ENCODE data around the gene MYO10.
A peak's percentile ranks its signal among the peaks of the same experiment; 100 is the strongest.

The MYO10 gene

DNA sequence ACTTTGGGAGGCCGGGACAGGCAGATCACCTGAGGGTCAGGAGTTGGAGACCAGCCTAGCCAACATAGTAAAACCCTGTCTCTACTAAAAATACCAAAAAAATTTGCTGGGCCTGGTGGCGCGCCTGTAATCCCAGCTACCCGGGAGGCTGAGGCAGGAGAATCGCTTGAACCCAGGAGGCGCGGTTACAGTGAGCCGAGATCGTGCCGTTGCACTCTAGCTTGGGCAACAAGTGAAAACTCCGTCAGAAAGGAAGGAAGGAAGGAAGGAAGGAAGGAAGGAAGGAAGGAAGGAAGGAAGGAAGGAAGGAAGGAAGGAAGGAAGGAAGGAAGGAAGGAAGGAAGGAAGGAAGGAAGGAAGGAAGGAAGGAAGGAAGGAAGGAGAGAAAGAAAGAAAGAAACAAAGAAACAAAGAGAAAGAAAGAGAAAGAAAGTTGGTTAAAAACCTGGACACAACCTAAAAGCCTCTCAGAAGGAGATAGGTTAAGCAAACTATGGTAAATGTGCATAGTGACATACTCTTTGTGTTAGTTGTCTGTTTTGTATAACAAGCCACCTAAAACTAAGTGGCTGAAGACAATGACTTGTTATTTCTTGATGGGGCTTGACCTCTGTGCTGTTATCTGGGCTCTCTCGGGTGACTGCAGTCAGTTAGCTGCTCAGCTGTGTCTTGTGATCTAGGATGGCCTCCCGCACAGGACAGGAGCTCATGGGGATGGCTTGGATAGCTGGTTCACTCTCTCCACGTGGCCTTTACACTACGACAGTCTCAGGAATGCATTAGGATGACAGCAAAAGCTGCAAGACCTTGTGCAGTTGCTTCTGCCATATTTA is 8.0 kb upstream of the MYO10 start:
- no peak for DNase-seq

DNA sequence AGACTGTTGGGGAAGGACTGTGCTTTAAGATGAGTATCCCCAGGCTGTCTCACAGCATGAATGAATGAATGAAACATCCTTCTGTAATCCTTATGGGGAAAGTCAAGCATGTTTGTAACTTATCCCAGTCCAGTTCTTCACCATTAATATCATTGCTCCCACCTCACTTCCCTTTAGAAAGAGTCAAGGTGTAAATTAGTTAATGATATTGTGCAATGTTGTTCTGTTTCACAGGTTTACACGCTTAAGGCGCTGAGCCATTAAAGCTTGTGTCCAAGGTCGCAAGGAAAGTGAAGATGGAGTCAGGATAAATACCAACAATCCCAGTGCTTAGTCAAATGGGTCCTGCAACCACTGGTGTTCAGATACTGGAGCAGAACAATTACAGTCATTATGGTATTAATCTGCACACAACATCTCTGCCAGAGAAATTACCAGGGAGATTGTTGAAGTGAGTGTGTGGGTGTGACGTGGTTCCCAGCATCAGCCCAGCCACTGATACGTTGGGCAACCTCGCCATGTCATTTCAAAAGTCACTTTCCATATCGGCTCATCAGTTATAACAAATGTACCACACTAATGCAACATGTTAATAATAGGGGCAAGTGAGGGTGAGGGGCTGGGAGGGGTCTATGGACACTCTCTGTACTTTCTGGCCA is 1.5 kb upstream of the MYO10 start:
- DNase-seq: no peak

DNA sequence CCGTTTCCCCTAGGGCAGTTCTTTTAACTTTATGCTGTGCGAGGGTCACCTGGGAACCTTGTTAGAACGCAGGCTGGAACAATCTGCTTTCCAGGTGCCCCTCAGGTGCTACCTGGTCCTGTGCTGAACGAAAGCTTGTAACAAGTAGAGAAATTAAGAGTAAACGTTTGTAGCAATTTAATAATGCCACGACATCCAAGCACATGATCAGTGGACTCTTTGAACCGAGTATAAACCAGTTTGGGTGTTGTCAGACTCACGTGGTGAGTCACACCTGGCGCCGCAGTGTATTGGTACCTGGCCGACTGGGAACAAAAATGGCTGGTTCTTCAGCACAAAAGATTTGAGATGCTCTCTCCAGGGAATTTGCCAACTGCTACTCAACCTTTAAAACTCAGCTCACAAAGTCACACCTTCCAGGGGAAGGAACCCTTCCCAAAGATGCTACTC is 926 bp upstream of the MYO10 start:
- DNase-seq: no peak

DNA sequence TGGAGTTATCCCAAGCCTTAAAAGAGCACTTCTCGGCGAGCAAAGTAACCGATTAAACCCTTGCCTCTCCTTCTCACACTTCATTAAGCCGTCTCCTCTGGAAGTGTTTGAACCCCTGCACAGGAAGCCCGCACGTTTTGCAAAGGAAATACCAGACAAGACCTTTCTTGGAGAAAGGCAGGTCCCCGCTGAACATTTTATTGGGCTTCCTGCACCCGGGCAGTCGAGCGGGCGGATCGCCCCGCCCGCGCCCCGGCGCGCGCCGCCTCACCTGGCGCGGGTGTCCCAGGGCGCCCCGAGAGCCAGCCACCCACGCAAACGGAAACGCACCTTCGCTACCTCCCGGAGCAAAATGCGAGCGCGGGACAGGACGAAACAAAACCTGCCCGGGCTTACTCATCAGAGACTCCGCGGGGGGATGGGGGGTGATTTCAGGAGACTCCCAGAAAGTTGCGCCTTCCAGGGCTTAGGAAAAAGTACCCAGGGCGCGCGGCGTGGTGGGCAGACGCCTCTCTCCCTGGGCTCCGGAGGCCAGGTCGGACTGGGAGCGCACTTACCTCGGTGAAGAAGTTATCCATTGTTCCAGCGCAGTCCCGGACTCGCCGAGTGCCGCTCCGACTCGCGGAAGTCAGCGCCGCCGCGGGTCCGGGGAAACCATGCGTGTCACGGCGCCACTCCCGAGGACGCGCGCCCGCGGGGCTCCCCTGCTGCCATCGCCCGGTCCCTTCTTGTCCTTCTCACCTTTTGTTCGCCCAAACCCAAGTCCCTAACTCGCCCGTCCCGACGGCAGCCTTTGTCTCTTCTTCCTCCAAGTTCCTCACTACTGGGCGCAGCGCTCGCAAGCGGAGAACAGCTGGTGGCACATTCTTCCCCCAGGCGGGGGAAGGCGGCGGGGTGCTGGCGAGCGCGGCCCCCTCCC is 598 bp downstream of the MYO10 start:
- peak; percentile 63 for DNase-seq

DNA sequence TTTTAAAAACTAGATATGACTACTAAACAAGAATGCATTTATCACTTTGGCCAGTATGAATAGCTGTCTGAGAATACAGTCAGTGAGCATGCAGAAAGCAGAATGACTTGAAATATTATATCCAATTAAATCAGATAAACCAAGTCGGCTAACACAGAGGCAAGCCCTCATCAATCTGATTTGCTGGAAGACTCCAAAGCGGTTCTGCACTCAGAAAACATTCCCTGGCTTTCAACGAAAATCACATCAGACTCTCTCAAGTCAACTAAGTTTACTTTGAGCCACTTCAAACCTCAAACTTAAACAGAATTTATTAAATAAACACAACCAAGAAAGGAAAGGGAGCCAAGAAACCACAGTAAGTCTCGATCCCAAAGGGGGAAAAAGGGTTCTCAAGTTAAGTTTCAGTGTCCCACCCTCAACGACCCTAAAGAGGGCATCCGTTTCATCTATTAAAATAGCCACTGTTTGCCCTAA is 1.4 kb downstream of the MYO10 start:
- no peak for DNase-seq

DNA sequence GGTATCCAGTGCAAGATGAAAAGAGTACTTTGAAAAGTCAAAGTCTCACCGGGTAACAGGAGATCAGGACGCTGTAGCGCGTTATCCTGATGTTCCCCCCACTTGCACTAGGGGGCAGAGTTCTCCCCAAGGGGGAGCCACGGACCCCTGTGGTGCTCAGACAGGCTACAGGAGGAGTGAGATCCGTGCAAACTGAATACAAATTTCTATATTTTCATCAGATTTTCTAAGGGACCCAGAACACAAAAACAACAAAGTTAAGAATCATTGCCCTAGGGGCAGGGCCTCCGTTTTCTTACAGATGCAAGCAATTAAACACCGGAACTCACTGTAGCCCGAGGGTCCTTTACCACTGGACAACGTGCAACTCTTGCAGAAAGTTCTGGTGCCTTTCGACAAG is 2.0 kb downstream of the MYO10 start:
- peak; percentile 75 for DNase-seq

DNA sequence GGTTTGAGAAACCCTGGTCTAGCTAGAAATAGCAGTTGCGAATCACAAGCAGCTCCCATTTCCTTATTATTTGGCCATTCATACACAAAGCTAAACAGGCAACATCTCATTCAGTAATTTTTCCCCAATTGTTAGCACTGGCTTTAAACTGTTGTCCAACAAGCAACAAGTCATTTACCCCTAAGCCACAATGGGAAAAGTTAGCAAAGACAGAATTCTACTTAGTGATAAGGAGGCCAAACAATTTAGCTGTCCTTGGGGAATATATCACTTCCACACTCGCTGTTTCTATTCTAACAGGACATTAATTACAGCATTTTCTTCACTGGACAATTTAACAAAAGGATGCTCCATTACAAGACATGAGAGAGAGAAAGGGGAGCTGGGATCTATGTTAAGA is 2.8 kb downstream of the MYO10 start:
- no peak for DNase-seq

DNA sequence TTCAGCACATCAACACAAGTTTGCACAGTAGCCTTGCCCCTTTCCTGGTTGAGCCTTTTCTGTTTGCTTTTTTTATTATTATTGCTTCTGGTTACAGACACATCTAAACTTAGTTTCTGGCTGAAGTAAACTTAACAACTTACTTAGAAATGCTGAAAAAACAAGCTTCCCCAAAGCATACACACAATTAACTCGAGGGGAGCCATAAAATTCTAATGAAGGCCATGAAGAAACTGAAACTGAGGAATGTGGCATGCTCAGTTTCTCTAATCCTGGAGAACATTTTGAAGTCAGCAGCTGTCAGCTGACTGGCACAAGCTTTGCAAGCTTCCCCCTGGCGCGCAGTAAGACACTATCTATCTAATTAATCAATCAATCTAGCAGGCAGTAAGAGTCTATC is 3.7 kb downstream of the MYO10 start:
- no peak for DNase-seq

DNA sequence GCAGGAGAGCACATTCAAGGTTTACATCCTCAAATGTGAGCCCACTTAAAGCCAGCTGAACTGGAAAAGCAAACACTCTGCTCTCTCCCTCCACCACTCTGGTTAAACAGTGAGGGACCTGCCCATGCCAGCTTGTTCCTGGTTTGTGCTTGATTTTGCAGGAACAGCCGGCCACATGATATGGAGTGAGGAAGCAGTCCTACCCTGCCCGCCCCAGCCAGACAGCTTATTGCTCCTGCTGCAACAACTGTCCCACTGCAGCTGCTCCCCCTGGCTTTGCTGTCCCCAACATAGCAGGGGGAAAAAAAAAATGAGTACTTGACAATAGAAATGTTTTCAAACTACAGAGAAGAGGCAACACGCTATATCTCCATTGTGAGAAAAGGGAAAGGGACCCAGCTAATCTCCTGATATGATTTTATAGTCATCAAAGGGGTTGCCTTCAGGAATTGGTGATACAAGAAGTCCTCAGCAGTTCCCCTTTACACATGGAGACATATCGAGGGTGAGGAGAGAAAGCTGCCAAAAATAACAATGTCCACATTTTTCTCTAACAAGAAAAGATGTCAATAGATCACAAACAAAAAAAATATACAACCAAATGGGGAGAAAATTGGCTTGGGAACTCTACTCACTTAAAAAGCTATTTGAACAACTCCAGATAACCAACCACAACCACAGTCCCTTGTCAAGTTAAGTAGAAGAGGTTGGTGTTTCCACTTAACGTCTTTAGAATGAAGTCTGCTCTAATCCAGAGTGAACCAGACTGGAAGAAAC is 4.6 kb downstream of the MYO10 start:
- DNase-seq: no peak

DNA sequence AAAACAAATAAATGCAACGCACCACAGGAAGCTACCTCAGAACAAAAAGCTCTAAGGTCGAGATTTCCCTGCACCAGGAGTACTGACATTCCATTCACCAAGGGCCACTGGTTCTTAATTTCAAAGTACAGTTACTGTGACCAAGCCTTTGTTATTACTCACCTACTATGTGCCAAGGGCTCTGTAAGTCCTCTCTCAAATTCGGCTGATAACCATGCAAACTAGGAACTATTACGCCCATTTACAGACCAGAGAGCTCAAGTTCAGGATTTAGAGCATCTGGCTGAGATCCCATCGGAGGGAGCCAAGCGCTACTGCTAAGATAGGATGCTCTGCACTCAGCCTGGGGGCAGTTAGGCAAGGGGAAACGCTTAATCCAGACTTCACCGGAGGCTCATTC is 5.6 kb downstream of the MYO10 start:
- DNase-seq: no peak

DNA sequence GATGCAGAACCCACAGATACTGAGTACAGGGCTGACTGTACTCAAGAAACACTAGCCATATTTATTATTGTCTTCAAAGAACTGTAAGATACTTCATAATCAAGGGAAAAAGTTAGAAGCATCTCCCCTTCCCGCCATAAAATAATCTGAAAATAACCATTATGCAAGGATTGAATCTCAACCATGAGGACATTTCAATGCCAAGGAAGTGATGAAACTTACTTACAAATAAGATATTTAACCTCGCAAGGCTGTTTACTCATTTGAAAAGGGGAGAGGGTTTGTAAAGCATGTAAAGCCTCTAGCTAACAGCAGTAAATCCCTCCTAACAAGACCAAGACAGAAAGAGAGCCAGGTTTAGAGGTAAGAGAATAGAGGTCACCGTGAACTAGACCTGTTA is 6.3 kb downstream of the MYO10 start:
- DNase-seq: no peak

DNA sequence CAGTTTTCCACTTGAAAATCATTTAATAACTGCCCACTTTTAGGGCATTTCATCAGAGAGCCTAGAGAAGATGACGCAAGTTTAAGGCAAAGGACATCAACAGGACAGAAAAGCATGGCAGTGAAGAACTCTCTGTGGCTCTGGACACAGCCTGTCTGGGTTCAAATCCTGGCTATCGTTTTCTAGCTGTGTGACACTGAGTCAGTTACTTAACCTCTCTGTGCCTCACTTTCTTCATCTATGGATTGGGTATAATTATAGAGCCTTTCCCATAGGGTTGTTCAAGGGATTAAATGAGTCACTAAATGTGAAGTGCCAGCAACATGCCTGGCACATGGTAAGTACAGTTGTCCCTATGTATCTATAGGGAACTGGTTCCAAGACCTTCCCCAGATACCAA is 6.7 kb downstream of the MYO10 start:
- no peak for DNase-seq

DNA sequence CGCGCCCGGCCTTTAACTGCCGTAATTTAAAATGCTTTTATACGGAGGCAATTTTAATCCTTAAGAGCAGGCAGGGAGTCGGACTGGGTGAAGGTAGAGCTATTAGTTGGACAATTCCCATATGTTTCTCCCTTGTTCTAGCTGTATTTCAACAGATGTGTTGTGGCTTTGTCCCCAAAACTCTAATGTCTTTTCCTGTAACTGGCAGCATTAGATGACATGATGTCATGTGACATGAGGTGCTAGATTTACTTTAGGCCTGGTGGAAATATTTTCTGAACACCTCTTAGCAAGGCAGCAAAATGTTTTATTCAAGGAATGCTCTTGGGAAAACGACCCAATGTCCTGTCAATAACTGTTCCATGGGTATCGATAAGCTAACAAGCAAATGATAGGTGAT is 8.5 kb downstream of the MYO10 start:
- no peak for DNase-seq

DNA sequence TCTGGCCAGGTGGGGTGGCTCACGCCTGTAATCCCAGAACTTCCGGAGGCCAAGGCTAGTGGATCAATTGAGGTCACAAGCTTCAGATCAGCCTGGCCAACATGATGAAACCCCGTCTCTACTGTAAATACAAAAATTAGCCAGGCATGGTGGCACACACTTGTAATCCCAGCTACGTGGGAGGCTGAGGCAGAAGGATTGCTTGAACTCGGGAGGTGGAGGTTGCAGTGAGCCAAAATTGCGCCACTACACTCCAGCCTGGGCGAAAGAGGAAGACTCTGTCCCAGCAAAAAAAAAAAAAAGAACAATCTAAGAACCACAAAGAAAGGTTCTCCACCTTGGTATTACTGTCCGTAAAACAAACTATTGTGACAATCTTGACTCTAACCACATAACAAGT is 9.7 kb downstream of the MYO10 start:
- no peak for DNase-seq

DNA sequence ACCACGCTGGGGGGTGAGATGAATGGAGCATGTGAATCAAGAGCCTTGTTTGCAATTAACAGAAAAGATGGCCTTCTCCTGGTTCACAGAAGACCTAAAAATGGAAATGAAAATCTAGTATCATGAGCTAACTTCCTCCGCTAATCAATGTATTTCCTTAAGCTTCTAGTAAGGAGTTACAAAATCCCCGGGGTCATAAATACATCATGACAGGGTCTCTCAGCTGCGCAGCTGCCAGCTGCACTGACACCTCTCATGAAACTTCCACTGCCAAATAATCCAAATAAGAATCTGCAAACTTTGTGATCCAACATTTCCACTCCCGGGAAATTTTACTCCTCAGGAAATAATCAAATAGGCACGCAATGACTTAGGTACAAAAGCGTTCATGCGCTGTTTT is 11.9 kb downstream of the MYO10 start:
- no peak for DNase-seq

DNA sequence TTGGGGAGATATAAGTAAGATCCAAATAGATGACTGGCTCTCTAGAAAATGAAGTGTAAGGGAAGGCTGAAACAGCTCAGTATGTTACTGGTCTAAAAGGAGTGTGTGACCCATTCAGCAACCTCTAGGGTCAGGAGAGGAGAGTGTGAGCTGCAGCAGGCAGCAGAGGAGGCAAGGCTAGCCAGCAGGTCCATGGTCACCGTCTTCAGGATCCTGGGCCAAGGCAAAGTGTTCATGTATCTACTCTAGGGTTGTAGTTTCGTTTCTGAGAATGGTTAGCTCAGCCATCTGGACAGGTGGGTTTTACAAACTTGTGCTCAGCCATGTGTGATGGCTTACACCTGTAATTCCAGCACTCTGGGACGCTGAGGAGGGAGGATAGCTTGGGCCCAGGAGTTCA is 13.7 kb downstream of the MYO10 start:
- DNase-seq: no peak

DNA sequence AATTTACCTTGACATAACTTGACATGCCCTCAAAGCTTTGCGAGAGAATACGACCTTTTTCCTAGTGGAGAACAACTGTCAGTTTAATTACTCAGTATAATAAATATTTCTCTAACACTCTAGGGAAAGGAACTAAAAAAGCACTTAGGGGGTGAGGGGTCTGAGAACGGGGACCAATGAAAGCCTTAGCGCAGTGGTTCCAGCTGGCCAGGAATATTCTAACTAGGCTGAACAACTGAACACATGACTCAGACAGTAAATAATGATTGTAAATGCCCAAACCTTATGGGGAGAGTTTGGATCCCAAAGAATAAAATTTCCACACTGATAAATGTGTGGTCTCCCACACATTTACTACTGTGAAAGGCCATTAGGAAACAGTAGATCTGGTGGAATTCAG is 14.9 kb downstream of the MYO10 start:
- no peak for DNase-seq

DNA sequence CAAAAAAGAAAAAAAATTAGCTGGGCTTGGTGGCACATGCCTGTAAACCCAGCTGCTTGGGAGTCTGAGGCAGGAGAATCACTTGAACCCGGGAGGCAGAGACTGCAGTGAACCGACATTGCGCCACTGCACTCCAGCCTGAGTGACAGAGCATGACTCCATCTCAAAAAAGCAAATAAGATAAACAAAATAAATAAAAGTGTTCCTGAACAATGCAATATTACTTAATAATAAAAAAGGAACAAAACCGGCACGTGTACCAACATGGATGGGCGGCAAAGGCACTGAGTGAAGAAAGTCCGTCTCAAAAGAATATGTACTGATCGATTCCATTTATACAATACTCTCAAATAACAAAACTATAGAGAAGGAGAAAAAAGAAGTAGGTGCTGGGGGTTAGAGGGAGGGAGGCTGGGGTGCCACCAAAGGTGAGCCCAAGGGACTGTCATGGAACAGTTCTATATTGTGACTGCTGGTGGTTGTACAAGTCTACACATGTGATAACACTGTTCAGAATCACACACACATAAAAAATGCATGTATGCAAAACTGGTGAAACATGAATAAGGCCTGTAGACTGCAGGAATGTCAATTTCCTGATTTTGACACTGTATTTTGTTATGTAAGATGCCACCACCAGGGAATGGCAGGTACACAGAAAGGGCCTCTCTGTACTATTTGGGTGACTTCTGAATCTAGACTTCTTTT is 15.8 kb downstream of the MYO10 start:
- no peak for DNase-seq

DNA sequence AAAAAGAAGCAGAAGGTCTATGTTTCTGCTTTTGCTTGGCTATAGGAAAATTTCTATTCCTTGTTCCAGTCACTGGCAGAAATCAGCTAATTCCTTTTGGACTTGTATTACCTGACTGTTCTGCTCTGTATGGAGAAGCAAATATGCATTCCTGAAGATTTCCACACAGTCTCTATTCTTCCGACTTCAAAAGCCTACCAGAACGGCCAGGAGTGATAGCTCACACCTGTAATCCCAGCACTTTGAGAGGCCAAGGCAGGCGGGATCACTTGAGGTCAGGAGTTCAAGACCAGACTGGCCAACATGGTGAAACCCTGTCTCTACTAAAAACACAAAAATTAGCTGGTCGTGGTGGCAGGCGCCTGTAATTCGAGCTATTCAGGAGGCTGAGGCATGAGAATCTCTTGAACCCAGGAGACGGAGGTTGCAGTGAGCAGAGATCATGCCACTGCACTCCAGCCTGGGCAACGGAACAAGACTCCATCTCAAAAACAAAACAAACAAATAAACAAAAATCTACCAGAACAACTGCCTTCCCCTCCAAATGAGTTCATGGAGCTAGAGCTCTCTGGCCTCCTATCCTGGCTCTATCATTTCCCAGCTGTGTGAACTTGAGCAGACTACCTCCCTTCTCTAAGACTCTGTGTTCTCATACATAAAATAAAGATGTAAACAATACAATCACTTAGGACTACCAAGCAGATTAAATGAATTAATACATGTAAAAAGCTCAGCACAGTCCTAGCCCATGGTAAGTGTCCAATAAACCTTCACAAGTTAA is 17.0 kb downstream of the MYO10 start:
- DNase-seq: no peak

DNA sequence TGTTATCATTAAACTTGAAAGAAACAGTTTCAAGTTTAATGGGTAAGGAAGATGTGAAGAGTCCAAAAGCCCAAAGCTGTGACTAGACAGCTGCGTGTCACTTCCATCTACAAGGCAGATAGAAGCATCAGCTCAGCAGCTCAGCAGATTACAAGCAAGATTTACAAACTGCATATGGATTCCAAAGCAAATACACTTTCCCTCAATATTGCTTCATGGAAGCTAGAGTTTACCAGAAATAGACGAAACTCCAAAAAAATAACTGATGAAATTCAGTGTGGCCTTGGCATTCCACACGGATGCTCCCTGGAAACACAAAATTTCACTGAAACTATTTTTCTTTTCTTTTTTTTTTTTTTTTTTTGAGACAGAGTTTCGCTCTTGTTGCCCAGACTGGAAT is 17.9 kb downstream of the MYO10 start:
- DNase-seq: no peak

DNA sequence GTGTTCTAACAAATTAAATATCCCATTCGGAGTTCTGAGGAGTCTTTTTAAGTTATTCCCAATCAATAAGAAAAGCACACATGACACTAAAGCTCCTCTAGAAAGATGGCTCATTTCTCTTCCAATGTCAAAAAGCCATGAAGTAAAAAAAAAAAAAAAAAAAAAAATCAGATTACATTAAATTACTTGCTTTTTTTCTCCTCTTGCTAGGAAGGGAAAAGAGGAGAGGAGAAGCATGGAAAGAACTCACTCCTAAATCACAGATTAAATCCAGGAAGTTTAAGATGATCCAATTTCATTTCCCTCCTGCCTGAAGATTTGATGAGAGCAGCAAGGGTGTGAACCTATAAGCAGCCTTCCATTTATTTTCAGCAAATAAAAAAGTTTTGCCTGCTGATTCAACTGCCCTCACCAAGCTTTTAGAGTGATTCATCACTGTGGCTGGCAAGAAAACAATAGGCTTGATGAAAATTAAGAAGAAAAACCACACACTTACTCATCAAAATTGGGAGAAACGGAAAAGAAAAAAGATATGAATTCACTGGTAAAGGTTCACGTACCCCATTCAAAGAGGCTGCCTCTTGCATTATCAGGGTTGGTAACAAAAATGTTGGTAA is 19.7 kb downstream of the MYO10 start:
- DNase-seq: no peak
